Smooth muscle cell (in vitro differentiated cells): ENCODE results near the gene UNC13C. TPM values are rescaled to one million over a fixed set of nuclear protein-coding genes. Genes with fewer than 3 reads are reported as not detected.

Experiments used
- DNase-seq: peaks from one replicate; lab custom pipeline; 2025; ENCODE audit not compliant: unreplicated experiment; lab: John Stamatoyannopoulos, UW
- H2AFZ ChIP-seq: fragments of 200-600 bp; sonication (generic); 2 replicates; pipeline ENCODE4 v1.6.0; 2016; ENCODE audit warnings: antibody characterized with exemption, low read depth, mild to moderate bottlenecking
- H3F3A ChIP-seq: fragments of 200-600 bp; sonication (generic); 2 replicates; pipeline ENCODE4 v1.6.0; 2017; ENCODE audit warnings: antibody characterized with exemption, low read depth
- H3K27ac ChIP-seq: fragments of 200-600 bp; sonication (generic); 2 replicates; pipeline ENCODE4 v1.5.1; 2016; ENCODE audit warnings: low read depth, mild to moderate bottlenecking
- H3K27me3 ChIP-seq: fragments of 200-600 bp; sonication (generic); 2 replicates; pipeline ENCODE4 v1.6.1; 2016; ENCODE audit warnings: low read depth, mild to moderate bottlenecking
- H3K36me3 ChIP-seq: fragments of 200-600 bp; sonication (generic); 2 replicates; pipeline ENCODE4 v1.5.1; 2016; ENCODE audit warnings: low read depth
- H3K4me1 ChIP-seq: fragments of 200-600 bp; sonication (generic); 2 replicates; pipeline ENCODE4 v1.5.1; 2016; ENCODE audit warnings: low read depth
- H3K4me2 ChIP-seq: fragments of 200-600 bp; sonication (generic); 2 replicates; pipeline ENCODE4 v1.6.0; 2016; ENCODE audit warnings: mild to moderate bottlenecking
- H3K4me3 ChIP-seq: fragments of 200-600 bp; sonication (generic); 2 replicates; pipeline ENCODE4 v1.5.1; 2016; ENCODE audit warnings: mild to moderate bottlenecking
- H3K79me2 ChIP-seq: fragments of 200-600 bp; sonication (generic); 2 replicates; pipeline ENCODE4 v1.6.0; 2016; ENCODE audit warnings: low read depth, mild to moderate bottlenecking
- H3K9ac ChIP-seq: fragments of 200-600 bp; sonication (generic); 2 replicates; pipeline ENCODE4 v1.6.0; 2016; ENCODE audit warnings: low read depth
- H3K9me3 ChIP-seq: fragments of 200-600 bp; sonication (generic); replicated peaks from 2 replicates; pipeline ENCODE4 v1.5.1; 2016; ENCODE audit warnings: low read depth
- H4K20me1 ChIP-seq: fragments of 200-600 bp; sonication (generic); 2 replicates; pipeline ENCODE4 v1.6.0; 2016; ENCODE audit warnings: low read depth
- CTCF ChIP-seq: fragments of 200-600 bp; sonication (generic); IDR thresholded peaks from 2 replicates; pipeline ENCODE4 v1.5.1; 2017; ENCODE audit warnings: borderline replicate concordance, mild to moderate bottlenecking, antibody characterized with exemption; ENCODE audit not compliant: insufficient read depth, poor library complexity, severe bottlenecking
- WGBS: methylation state at CpG from one replicate; pipeline ENCODE4 v1.1.7; 2016; ENCODE audit warnings: low lambda C conversion rate; 5-methylcytosine and 5-hydroxymethylcytosine counted together
- polyA plus RNA-seq: library from polyadenylated mRNA; unstranded; fragments of >200 nt; fragmentation: Nextera tagmentation; extraction: Ambion mirVana; gene quantifications from 2 replicates; pipeline ENCODE4 v1.2.1, GENCODE V29; 2016
- total RNA-seq: library from RNA; depleted of rRNA; stranded (reverse); fragments of >200 nt; gene quantifications from 2 replicates; pipeline ENCODE4 v1.2.3, GENCODE V29; 2014

Gene UNC13C
- total and polyA plus RNA-seq, 2 experiments from 2014 or later, result 0.85 to 4.0 TPM

DNA sequence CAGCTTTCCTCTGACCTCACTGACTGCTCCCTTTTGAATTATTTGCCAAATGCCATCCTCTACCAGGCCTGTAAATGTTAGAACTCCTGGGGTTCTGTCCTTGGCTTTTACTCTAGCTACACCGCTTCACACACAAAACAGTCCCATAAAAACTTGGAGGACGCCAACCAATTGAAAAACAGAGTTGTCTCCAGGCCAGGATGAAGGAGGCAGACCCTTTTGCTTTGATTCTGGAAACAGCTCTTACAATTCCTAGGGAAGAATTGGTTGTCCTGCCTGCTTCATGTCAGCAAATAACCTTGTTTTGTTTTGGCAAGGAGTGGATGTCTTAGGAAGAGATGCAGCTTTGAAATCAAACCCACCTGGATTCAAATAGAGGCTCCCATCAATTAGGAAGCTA lies 375.5 kb downstream of the UNC13C start:
- H3K27me3 ChIP-seq, result no peaks in the 10 kb centered on the region
- H3K4me1 ChIP-seq, result no peaks in the 10 kb centered on the region
- H3K36me3 ChIP-seq, result no peaks in the 10 kb centered on the region
- no peak for DNase-seq
- no peak overlapping the region for H2AFZ ChIP-seq
- 61% methylated on average over 2 of the region's 2 CpGs for WGBS
- no peak overlapping the region for H3K4me2 ChIP-seq
- no peaks in the 10 kb centered on the region for H4K20me1 ChIP-seq
- no peaks in the 10 kb centered on the region for H3K79me2 ChIP-seq
- no peaks in the 10 kb centered on the region for H3F3A ChIP-seq
- H3K4me3 ChIP-seq, result no peak overlapping the region
- no peak overlapping the region for H3K9ac ChIP-seq
- peaks cover 5% of the 10 kb centered on the region for H3K9me3 ChIP-seq
- H3K27ac ChIP-seq, result no peak overlapping the region
- no peak for TF ChIP-seq CTCF

DNA sequence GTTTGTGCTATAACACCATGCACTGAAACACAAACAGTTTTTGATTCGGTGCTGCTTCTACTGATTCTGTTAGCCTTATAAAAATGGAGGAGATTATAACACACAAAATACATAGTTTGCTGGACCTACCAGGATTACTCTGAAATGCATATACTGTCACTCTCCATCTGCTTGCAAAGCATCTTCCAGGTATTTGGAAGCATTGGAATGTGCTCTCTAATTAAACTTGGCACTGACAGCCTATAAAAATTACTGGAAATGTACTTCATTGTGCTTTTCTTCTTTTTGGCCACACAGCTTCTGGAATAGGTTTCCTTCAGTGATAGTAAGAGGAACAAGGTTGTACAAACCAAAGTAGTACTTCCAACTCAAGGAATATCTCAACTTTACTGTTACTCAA lies 376.1 kb downstream of the UNC13C start:
- H2AFZ ChIP-seq, result no peak overlapping the region
- H3K4me2 ChIP-seq, result no peak overlapping the region
- H3K36me3 ChIP-seq, result no peaks in the 10 kb centered on the region
- DNase-seq, result no peak
- no peaks in the 10 kb centered on the region for H3F3A ChIP-seq
- H3K27ac ChIP-seq, result no peak overlapping the region
- TF ChIP-seq CTCF, result no peak
- H3K4me1 ChIP-seq, result no peaks in the 10 kb centered on the region
- no peak overlapping the region for H3K4me3 ChIP-seq
- H3K27me3 ChIP-seq, result no peaks in the 10 kb centered on the region
- no peaks in the 10 kb centered on the region for H4K20me1 ChIP-seq
- WGBS, result 68% methylated on average over 1 of the region's 1 CpG
- H3K9me3 ChIP-seq, result peaks cover 9% of the 10 kb centered on the region
- H3K79me2 ChIP-seq, result no peaks in the 10 kb centered on the region
- H3K9ac ChIP-seq, result no peak overlapping the region

DNA sequence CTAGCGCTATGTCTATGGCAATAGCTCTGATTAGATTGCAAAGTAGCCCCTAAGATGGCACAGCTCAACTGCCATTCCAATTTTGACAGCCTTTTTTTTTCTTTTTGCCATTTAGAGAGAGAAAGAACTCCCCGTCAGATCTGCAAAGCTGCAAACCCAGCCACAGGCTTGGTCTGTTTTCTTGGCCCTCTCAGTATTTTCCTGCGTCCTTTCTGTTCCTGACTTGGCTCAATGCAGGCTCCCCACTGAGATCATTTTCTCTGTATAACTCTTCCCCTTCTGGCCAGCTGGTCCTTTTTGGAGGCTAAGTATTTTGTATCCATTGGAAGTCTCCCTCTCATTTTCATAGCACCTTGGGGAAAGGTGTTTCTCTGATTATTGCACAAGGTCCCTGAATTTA lies 386.7 kb downstream of the UNC13C start:
- Histone ChIP-seq H3K36me3 (no peaks in the 10 kb centered on the region), H2AFZ (no peak overlapping the region), H3K79me2 (no peaks in the 10 kb centered on the region), H4K20me1 (no peaks in the 10 kb centered on the region), H3K4me2 (no peak overlapping the region), H3K4me3 (no peak overlapping the region), H3K9ac (no peak overlapping the region), H3F3A (no peaks in the 10 kb centered on the region), H3K27ac (no peak overlapping the region), H3K9me3 (no peaks in the 10 kb centered on the region), H3K27me3 (no peaks in the 10 kb centered on the region), H3K4me1 (no peaks in the 10 kb centered on the region)
- WGBS, result 61% methylated on average over 3 of the region's 3 CpGs
- no peak for TF ChIP-seq CTCF
- DNase-seq, result no peak

- DNase-seq, result no peak
- H3K4me3 ChIP-seq, result no peak overlapping the region
- H3K4me1 ChIP-seq, result no peaks in the 10 kb centered on the region
- H3K4me2 ChIP-seq, result no peak overlapping the region
- no peaks in the 10 kb centered on the region for H4K20me1 ChIP-seq
- H3K36me3 ChIP-seq, result no peaks in the 10 kb centered on the region
- H3K9me3 ChIP-seq, result no peaks in the 10 kb centered on the region
- H3F3A ChIP-seq, result no peaks in the 10 kb centered on the region
- no peaks in the 10 kb centered on the region for H3K79me2 ChIP-seq
- H2AFZ ChIP-seq, result no peak overlapping the region
- TF ChIP-seq CTCF, result no peak
- 84% methylated on average over 2 of the region's 2 CpGs for WGBS
- no peak overlapping the region for H3K9ac ChIP-seq
- no peak overlapping the region for H3K27ac ChIP-seq
- H3K27me3 ChIP-seq, result no peaks in the 10 kb centered on the region
Observed at GRCh38 chr15:54373332-54373731, 395.1 kb downstream of the UNC13C start.
